HFF-Myc (cell line): ENCODE results near the gene SEZ6.

Source experiments
- DNase-seq: peaks from one replicate; pipeline ENCODE4 v3.0.0-alpha.2; 2011; ENCODE audit warnings: low read depth; ENCODE audit errors: extremely low read depth
- H3K4me3 ChIP-seq: replicated peaks from 2 replicates; pipeline ENCODE4 v1.5.1; 2011; ENCODE audit warnings: low read depth, mild to moderate bottlenecking, control low read depth, low read length
- TF ChIP-seq, protein P1 (sequence below): IDR thresholded peaks from 2 replicates; pipeline ENCODE4 v1.5.1; 2012; ENCODE audit warnings: mild to moderate bottlenecking, low read depth, low read length, control low read depth; ENCODE audit errors: missing control alignments

SEZ6 gene

DNA sequence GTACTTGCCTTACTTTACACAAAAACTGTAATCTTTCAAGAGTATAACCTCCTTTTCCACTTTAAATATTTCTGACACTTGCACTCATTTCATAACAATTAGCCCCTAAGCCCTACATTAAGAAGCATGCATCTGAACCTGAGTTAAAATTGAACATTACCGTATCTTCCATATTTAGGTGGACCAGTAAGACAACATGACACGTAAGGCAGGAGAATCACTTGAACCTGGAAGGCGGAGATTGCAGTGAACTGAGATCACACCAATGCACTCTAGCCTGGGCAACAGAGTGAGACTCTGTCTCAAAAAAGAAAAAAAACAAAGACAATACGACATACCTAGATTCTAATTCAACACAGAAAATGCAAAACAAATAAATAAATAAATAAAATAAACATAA, 61.5 kb downstream of the SEZ6 start:
- no peak overlapping the region for H3K4me3 ChIP-seq
- TF ChIP-seq, protein P1, sequence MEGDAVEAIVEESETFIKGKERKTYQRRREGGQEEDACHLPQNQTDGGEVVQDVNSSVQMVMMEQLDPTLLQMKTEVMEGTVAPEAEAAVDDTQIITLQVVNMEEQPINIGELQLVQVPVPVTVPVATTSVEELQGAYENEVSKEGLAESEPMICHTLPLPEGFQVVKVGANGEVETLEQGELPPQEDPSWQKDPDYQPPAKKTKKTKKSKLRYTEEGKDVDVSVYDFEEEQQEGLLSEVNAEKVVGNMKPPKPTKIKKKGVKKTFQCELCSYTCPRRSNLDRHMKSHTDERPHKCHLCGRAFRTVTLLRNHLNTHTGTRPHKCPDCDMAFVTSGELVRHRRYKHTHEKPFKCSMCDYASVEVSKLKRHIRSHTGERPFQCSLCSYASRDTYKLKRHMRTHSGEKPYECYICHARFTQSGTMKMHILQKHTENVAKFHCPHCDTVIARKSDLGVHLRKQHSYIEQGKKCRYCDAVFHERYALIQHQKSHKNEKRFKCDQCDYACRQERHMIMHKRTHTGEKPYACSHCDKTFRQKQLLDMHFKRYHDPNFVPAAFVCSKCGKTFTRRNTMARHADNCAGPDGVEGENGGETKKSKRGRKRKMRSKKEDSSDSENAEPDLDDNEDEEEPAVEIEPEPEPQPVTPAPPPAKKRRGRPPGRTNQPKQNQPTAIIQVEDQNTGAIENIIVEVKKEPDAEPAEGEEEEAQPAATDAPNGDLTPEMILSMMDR = no peak
- DNase-seq = no peak

DNA sequence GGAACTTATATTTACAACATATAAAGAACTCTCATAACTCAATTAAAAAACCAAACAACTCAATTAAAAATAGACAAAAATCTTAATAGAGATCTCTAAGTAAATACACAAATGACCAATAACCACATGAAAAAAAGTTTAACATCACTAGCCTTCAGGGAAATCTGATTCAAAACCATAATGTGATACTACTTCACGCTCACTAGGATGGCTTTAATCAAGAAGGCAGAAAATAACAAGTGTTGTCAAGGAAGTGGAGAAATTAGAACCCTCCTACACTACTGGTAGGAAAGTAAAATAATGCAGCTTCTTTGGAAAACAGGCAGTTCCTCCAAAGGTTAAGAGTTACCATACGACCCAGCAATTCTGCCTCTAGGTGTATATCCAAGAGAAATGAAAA, 62.9 kb downstream of the SEZ6 start:
- DNase-seq = no peak
- TF ChIP-seq, protein P1 = no peak
- H3K4me3 ChIP-seq = no peak overlapping the region

DNA sequence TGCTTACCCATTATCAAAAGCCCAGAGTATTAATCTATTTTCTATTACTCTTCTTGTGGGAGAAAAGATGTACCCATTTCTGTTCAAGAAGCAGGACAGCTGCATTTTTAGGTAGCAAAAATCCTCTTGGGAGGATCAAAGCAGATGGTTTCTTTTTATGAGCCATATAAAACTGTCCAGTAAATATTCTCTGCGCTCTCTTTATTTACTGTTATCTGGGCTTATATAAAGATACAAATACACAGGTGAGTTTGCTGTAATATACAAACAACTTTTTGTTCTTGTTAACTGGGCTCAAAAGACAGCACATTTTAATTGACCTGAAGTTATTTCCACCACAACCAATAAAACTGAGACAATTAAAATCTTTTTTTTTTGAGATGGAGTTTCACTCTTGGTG, 64.6 kb downstream of the SEZ6 start:
- no peak for DNase-seq
- TF ChIP-seq, protein P1 = no peak
- no peak overlapping the region for H3K4me3 ChIP-seq

DNA sequence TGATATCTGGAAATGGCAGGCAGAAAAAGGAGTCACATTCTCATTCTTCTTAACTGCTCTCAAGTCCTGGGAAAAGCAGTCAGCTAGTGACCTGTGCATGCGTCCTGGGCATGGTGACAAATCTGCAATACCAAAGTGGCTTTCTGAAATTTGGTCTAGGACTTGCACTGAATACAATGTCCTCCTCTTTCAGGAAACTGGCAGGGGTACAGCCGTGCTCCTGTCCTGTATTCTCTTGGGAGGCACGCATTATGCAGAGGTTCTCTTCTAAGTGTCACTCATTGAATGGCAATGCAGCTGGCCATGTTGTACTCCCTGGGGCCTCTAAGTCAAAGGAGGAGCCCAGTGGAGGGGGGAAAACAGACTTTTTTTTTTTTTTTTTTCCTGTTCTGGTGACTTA, 65.2 kb downstream of the SEZ6 start:
- TF ChIP-seq, protein P1 = no peak
- no peak for DNase-seq
- no peak overlapping the region for H3K4me3 ChIP-seq

DNA sequence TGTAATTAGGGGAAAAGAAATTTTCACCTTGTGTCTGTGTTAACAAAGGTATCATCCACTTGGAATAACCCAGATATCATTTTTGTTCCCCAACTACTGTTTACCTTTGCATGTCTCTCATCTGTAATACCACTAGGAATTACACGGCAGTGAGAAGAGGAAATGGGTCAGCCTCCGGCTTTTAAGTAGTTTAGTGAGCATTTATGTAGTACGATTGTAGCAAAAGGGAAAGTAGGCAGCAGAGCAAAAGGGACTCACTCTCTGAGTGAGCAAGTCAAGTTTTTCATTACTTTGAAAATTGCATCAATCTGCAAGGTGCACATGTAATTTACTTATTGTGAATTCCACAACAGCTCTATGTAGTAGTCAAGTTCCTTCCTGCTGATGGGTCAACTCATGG, 65.7 kb downstream of the SEZ6 start:
- no peak for DNase-seq
- TF ChIP-seq, protein P1 = no peak

DNA sequence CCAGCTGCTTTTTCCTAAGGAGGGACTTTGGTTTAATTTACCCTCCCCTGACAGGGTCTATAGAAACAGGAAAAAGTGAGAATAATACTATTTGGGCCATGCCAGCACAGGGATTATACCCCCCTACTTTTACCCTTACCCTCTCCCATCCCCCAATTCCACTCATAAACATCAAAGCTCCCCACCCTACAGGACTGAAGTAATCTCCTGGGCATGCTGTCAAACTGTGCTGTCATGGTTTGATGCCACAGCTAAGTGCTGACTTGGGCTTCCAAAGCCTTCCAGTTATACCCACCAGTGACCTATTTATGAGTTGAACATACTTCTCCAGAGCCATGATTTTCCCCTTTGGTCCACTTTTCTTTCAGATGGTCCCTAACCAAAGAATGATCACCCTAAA, 67.3 kb downstream of the SEZ6 start:
- TF ChIP-seq, protein P1 = no peak
- no peak for DNase-seq
- no peak overlapping the region for H3K4me3 ChIP-seq

More for the DNA sequence above, 65.7 kb downstream of the SEZ6 start:
- no peak overlapping the region for H3K4me3 ChIP-seq

DNA sequence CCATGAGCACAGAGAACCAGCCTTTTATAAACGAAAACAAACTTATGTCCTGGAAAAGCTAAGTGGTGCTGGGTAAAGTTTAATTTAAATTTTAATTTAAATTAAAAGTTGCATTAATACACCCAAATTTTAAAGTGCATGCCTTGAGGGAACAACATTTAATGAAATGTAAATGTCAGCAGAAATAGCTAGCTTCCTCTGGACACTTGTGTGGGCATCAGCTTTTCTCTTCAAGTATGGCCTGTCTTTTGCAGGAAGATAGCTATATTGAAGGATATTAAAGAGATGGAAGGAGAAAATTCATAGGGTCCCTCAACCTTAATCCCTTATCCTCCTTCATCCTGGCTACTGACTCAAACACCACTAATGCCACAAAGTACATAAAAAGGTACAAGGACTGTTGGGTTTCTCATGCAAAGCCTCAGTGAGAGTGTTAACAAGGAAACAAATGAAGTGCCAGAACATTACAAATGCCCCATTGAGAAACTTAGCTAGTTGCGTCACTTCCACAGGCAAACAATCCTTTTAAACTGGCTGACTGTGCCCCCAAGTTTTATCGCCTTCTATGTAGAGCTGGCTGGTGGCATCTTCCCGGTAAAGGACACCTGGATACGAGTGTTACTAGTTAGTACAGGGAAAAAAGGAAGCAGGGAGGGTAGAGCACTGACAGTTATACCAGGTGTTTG, 68.6 kb downstream of the SEZ6 start:
- H3K4me3 ChIP-seq = no peak overlapping the region
- DNase-seq = no peak
- TF ChIP-seq, protein P1 = no peak
